ENCODE data around the gene BNIP3.

Gene BNIP3

GRCh38 chr10:132011445-132011844 is 29.7 kb upstream of the BNIP3 start:
- Histone ChIP-seq H2AFZ (ENCODE audit: low read depth, low read length) (no peak overlapping the region), H3K4me1 (ENCODE audit: low read length) (no peaks in the 10 kb centered on the region), H3K79me2 (ENCODE audit: low read length) (no peaks in the 10 kb centered on the region), H3K27ac (ENCODE audit: low read length) (no peak overlapping the region), H4K20me1 (ENCODE audit: insufficient read depth, low read length) (no peaks in the 10 kb centered on the region), H3K27me3 (ENCODE audit: low read depth, low read length) (no peaks in the 10 kb centered on the region), H3K9me3 (ENCODE audit: insufficient read depth, low read length) (no peaks in the 10 kb centered on the region), H3K36me3 (replicated peaks; ENCODE audit: low read depth, low read length) (no peaks in the 10 kb centered on the region), H3K4me3 (ENCODE audit: low read length) (no peak overlapping the region), H3K9ac (ENCODE audit: low read length) (no peak overlapping the region), H3K4me2 (ENCODE audit: low read length) (no peak overlapping the region)
- TF ChIP-seq CTCF (IDR thresholded peaks at IDR 0.05; ENCODE audit: low read depth, low read length) (no peak), EZH2phosphoT487 (IDR thresholded peaks at IDR 0.05; ENCODE audit: low read depth) (no peak)

DNA sequence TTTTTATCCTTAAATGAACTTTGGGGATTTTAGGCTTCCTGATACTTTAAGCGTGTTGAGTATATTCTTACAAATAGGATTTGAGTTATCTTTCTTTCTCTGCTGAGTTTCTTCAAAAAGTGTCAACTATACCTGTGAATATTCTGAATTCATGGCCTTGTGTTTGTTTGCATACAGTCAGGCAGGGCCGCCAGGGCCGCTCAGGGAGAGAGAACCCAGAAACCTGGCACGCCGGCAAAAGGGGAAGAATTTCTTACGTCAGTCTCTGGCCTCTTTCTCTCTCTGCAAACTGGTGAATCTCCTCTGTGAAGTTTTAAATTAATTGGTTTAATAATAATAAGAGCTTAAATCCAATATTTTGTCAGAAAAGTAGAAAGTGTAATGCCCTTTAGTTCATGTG is 29.3 kb upstream of the BNIP3 start:
- no peaks in the 10 kb centered on the region for H3K9me3 ChIP-seq (ENCODE audit: insufficient read depth, low read length)
- H4K20me1 ChIP-seq (ENCODE audit: insufficient read depth, low read length): no peaks in the 10 kb centered on the region
- no peak overlapping the region for H3K27ac ChIP-seq (ENCODE audit: low read length)
- H3K27me3 ChIP-seq (ENCODE audit: low read depth, low read length): no peaks in the 10 kb centered on the region
- H2AFZ ChIP-seq (ENCODE audit: low read depth, low read length): no peak overlapping the region
- no peaks in the 10 kb centered on the region for H3K36me3 ChIP-seq (replicated peaks; ENCODE audit: low read depth, low read length)
- no peak overlapping the region for H3K9ac ChIP-seq (ENCODE audit: low read length)
- TF ChIP-seq EZH2phosphoT487 (IDR thresholded peaks at IDR 0.05; ENCODE audit: low read depth) (no peak), CTCF (IDR thresholded peaks at IDR 0.05; ENCODE audit: low read depth, low read length) (no peak)
- no peaks in the 10 kb centered on the region for H3K79me2 ChIP-seq (ENCODE audit: low read length)
- H3K4me2 ChIP-seq (ENCODE audit: low read length): no peak overlapping the region
- no peaks in the 10 kb centered on the region for H3K4me1 ChIP-seq (ENCODE audit: low read length)
- no peak overlapping the region for H3K4me3 ChIP-seq (ENCODE audit: low read length)

DNA sequence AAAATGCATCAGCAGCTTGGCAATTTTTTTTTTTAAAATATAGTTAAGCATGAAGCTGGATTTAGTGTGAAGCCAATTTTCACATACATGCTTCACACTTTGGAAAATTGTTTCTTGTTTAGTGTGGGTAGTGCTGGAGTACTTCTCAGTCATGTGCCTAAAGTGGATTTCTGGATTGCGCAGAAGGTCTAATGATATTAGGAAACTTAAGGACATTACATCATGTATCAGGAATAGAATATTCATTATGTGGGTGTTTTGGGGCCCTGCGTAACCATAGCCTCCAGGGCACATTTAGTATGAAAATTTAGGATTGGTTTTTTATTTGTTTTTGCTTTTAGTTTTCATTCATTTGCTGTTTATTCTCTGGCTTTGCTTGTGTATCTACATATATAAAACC is 28.8 kb upstream of the BNIP3 start:
- no peak overlapping the region for H3K4me2 ChIP-seq (ENCODE audit: low read length)
- H3K4me1 ChIP-seq (ENCODE audit: low read length): no peaks in the 10 kb centered on the region
- H3K36me3 ChIP-seq (replicated peaks; ENCODE audit: low read depth, low read length): no peaks in the 10 kb centered on the region
- H3K27me3 ChIP-seq (ENCODE audit: low read depth, low read length): no peaks in the 10 kb centered on the region
- H3K27ac ChIP-seq (ENCODE audit: low read length): no peak overlapping the region
- H3K79me2 ChIP-seq (ENCODE audit: low read length): no peaks in the 10 kb centered on the region
- no peaks in the 10 kb centered on the region for H3K9me3 ChIP-seq (ENCODE audit: insufficient read depth, low read length)
- H2AFZ ChIP-seq (ENCODE audit: low read depth, low read length): no peak overlapping the region
- H4K20me1 ChIP-seq (ENCODE audit: insufficient read depth, low read length): no peaks in the 10 kb centered on the region
- H3K4me3 ChIP-seq (ENCODE audit: low read length): no peak overlapping the region
- no peak for TF ChIP-seq CTCF (IDR thresholded peaks at IDR 0.05; ENCODE audit: low read depth, low read length)
- no peak for TF ChIP-seq EZH2phosphoT487 (IDR thresholded peaks at IDR 0.05; ENCODE audit: low read depth)
- no peak overlapping the region for H3K9ac ChIP-seq (ENCODE audit: low read length)

DNA sequence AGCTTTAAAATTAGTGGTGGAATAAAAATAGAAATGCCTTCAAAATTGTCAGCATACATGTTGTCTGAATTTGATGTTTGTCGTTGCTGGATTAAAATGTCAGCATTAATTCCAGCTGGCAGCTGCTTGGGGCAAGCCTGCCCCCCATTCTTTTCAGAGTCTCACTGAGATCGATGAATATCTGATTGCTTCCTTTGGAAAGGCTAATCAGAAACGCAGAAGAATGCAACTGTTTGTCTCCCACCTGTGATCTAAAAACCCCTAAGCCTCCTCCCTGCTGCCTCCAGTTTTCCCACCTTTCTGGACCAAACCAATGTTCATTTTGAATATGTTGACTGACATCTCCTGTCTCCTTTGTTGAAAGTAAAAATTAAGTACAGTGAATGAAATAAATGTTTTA is 27.9 kb upstream of the BNIP3 start:
- Histone ChIP-seq H2AFZ (ENCODE audit: low read depth, low read length) (no peak overlapping the region), H3K4me2 (ENCODE audit: low read length) (no peak overlapping the region), H3K27me3 (ENCODE audit: low read depth, low read length) (no peaks in the 10 kb centered on the region), H3K79me2 (ENCODE audit: low read length) (no peaks in the 10 kb centered on the region), H3K4me1 (ENCODE audit: low read length) (no peaks in the 10 kb centered on the region), H4K20me1 (ENCODE audit: insufficient read depth, low read length) (no peaks in the 10 kb centered on the region), H3K36me3 (replicated peaks; ENCODE audit: low read depth, low read length) (no peaks in the 10 kb centered on the region), H3K9ac (ENCODE audit: low read length) (no peak overlapping the region), H3K4me3 (ENCODE audit: low read length) (no peak overlapping the region), H3K9me3 (ENCODE audit: insufficient read depth, low read length) (no peaks in the 10 kb centered on the region), H3K27ac (ENCODE audit: low read length) (no peak overlapping the region)
- TF ChIP-seq EZH2phosphoT487 (IDR thresholded peaks at IDR 0.05; ENCODE audit: low read depth) (no peak), CTCF (IDR thresholded peaks at IDR 0.05; ENCODE audit: low read depth, low read length) (no peak)

Data from OCI-LY3 (cell line).